SHP77 (cell line): Measurements from ENCODE around the gene FBXL20.
"Not testable (repeated sequence)": the region's sequence is repeated elsewhere in the genome, so short reads cannot be mapped to it uniquely, and the experiment has no call there.

Source experiments
- DNase-seq, 2 experiments: peaks; one replicate each; lab custom pipeline; 2025; lab: John Stamatoyannopoulos, UW

FBXL20 gene

GRCh38 chr17:39380144-39380543 lies 21.3 kb downstream of the FBXL20 start:
- DNase-seq, result no peak

DNA sequence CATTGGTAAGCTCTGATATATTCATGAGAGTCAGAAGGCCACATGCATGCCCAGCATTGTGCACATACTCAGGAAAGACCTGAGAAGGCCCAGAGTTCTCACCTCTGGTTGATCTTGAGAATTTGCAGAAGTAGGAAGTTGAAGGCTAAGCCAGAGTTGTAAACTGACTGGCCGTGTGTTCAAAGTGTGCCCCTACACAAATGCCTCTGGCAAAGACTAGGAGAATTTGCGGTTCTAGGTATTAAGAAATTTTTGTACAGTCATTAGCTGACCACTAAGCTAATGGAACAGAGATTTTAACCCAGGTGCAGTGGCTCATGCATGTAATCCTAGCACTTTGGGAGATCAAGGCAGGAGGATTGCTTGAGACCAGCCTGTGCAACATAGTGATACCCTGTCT lies 25.0 kb downstream of the FBXL20 start:
- DNase-seq, result no peak

- not testable (repeated sequence) for DNase-seq
Observed at GRCh38 chr17:39367805-39368204, 33.6 kb downstream of the FBXL20 start.

- DNase-seq, result no peak
Observed at GRCh38 chr17:39365872-39366271, 35.6 kb downstream of the FBXL20 start.

DNA sequence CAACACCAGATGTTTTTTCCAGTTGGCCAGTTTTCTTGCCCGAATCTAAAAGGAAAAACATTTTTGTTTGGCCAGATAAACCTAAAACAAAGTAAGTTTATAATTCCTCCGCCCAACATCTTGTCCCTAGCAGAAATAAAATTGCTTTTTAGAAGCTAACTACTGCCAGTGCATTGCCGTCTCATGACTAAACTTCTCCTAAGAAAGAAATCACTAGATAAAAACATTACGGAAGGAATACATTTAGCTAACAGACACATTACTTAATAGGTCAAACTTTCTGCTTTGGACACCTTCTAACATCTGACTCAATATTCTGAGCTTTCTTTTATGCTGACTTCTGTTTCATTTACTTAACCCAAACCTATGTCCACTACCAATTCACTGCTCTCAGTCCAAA lies 36.2 kb downstream of the FBXL20 start:
- DNase-seq, result no peak

DNA sequence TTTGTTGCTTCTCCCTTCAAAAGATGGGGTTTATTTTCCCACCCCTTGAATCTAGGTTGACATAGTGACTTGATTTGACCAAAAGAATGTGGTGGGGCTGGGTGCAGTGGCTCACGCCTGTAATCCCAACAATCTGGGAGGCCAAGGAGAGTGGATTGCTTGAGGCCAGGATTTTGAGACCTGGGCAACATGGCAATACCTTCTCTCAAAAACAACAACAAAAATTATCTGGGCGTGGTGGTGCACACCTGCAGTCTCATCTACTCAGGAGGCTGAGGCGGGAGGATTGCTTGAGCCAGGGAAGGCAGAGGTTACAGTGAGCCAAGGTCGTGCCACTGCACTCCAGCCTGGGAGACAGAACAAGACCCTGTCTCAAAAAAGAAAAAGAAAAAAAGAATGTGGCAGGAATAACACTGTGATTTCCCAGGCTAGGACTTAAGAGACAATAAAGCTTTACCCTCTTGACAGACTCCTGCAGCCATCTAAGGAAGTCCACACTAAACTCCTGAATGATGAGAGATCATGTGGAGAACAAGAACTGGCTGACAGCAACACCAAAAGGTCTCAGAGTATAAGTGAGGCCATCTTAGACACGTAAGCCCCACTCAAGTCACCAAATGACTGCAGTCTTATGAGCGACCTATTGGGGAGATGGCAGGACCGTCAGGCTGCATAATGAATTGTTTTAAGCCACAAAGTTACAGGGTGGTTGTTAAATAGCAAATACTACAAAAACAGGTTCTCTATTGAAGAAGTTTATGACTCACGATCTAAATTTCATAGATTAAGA lies 37.0 kb downstream of the FBXL20 start:
- DNase-seq, result no peak

DNA sequence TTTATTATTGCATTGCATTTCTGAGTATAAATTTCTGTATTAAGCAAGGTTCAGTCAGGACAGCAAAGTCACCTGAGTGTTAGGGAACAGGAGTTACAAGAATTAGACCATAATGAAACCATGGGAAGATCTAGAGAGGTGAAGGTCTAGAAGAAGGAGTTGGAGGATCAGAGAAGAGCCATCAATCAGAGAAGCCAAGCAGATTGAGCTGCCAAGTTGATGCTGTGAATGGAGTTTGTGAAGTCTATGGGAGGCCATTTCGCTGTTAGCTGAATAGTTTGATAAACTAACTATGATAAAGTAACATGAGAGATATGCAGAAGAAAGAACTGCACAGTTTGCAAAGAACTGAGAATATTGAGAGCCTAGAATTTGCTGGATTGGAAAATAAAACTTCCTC lies 40.4 kb downstream of the FBXL20 start:
- DNase-seq, result no peak

GRCh38 chr17:39360537-39360936 lies 40.9 kb downstream of the FBXL20 start:
- DNase-seq, result no peak

DNA sequence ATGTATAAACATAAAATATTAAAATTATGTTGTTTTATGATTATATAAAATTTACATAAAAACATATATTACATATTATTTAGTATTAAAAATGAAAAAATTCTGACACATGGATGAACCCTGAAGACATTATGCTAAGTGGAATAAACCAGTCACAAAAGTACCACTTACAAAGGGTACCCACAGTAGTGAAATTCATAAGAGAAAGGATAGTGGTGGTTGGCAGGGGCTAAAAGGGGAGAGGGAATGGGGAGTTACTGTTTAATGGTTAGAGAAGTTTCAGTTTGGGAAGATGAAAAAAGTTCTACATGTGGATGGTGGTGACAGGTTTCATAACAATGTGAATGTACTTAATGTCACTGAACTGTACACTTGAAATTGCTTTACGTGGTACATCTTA lies 41.4 kb downstream of the FBXL20 start:
- no peak for DNase-seq

- no peak for DNase-seq
Observed at GRCh38 chr17:39357986-39358385, 43.4 kb downstream of the FBXL20 start.

DNA sequence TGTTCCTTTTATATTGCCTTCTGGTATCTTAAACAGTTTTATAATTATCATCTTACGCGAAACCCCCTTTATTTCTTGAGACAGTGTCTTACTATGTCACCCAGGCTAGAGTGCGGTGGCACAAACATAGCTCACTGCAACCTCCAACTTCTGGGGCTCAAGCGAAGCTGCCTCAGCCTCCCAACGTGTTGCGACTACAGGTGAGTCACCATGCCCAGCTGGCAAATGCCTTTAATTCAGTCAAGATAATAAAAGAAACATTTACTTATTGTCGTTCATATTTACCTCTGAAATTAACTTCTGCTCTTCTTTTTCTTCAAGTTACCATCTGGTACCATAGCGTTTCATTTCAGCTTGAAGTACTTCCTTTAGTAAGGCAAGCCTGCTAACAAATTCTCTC lies 43.9 kb downstream of the FBXL20 start:
- no peak for DNase-seq

- no peak for DNase-seq
Observed at GRCh38 chr17:39352986-39353385, 48.4 kb downstream of the FBXL20 start.

DNA sequence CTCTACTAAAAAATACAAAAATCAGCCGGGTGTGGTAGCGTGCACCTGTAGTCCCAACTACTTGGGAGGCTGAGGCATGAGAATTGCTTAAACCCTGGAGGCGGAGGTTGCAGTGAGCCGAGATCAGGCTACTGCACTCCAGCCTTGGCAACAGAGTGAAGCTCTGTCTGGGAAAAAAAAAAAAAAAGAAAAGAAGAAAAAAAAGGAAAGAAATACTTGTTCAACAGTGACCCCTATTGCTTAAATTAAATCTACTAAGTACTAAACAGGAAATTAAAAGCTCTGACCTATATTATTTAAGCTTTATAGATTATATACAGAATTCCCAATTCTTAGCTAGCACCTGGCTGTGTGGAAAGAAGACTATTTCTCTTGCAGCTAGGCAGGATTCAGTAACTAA lies 48.9 kb downstream of the FBXL20 start:
- DNase-seq, result no peak

DNA sequence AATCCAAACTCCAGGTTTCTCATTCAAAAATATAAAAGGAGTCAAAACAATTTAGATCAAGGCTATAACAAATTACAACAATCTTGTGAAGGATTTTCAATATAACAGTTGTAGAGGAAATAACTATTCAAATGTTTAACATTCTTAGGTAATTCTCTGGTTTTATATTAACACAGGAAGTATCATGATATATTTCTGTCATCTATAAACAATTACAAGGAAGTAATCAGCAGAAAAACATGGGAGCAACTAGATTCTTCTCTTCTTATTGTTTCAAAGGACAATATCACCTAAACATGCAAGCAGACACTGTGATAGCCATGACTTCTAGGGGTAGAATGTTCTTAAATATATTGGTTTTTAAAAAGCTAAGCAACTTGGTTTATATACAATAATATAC lies 49.9 kb downstream of the FBXL20 start:
- DNase-seq, result no peak

DNA sequence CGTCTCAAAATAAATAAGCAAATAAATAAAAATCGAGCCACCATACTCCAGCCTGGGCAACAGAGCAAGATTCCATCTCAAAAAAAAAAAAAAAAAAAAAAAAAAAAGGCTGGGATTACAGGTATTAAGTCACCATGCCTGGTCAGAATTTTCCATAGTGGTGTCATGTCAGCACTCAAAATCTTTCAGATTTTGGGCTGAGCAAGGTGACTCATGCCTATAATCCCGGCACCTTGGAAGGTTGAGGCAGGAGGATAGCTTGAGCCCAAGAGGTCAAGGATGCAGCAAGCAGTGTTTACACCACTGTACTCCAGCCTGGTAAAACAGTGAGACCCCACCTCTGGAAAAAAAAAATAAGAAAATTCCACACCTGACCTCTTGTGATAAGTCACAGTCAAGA lies 52.2 kb downstream of the FBXL20 start:
- DNase-seq, result no peak

- DNase-seq, result not testable (repeated sequence)
Observed at GRCh38 chr17:39346863-39347262, 54.6 kb downstream of the FBXL20 start.

DNA sequence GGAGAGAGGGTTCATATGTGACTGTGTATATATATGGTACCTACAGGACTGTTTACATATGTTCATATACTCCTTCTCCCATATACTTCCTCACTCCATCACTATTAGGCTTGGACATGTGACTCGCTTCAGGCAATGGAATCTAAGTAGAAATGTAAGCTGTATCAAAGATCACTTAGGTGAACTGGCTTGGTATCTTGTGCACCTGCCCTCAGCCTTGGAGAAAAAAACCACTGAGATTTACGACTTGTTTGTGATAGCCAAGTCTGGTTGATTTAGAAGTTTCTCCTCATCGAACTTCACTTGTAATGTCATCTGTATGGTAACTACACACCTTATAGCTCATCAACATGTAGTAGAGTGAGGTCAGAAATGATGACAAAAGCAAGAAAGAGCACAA lies 59.9 kb downstream of the FBXL20 start:
- no peak for DNase-seq

DNA sequence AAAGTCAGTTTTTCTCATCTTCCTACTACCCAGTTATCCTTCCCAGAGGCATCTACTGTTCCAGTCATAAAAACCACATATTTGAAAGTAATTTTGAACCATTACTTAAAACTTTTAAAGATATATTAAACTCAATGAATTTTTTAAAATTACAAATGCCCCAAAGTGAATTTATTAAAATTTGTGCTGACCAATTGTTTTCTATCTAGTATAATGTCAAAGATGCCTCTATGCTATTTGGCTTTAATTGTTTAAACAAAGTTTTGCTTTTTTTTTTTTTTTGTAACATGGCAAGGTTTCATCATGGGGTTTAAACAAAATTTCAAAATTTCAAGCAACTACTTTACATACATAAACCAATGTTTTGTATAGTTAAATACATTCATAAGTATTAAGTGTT lies 60.7 kb downstream of the FBXL20 start:
- DNase-seq, result no peak

- DNase-seq, result no peak
Observed at GRCh38 chr17:39339272-39339671, 62.2 kb downstream of the FBXL20 start.

GRCh38 chr17:39337649-39338048 lies 63.8 kb downstream of the FBXL20 start:
- DNase-seq, result not testable (repeated sequence)

- no peak for DNase-seq
Observed at GRCh38 chr17:39335704-39336223, 65.7 kb downstream of the FBXL20 start.

DNA sequence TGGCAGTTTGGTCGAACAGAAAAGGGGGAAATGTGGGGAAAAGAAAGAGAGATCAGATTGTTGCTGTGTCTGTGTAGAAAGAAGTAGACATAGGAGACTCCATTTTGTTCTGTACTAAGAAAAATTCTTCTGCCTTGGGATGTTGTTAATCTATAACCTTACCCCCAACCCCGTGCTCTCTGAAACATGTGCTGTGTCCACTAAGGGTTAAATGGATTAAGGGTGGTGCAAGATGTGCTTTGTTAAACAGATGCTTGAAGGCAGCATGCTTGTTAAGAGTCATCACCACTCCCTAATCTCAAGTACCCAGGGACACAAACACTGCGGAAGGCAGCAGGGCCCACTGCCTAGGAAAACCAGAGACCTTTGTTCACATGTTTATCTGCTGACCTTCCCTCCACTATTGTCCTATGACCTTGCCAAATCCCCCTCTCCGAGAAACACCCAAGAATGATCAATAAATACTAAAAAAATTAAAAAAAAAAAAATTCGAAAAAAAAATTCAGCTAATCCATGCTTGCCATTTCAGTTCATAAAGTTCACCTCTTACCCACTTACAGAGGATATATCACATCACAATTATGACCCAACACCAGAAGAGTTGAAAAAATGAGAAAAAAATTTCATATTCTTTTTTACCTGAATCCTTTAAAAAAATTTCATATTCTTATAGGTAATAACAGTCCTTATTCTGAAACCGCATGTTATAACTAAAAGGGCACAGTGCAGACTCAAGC lies 67.2 kb downstream of the FBXL20 start:
- DNase-seq, result not testable (repeated sequence)

- no peak for DNase-seq
Observed at GRCh38 chr17:39332092-39332491, 69.3 kb downstream of the FBXL20 start.
